SK-N-SH treated with all-trans-retinoic acid at 6 μM for 48 hours (cell line): Measurements from ENCODE around the gene TMEM40.

Experiments used
- ATAC-seq: fragments of 200-7000 bp; cut with Tn5 transposase; 3 replicates; pipeline ENCODE4 v1.9.1; 2020; ENCODE audit warnings: mild to moderate bottlenecking, moderate library complexity
- ARNTL ChIP-seq: fragments of 450-650 bp; formaldehyde crosslinking; IDR thresholded peaks from 2 replicates; pipeline ENCODE4 v1.5.0; 2020; ENCODE audit warnings: low read depth, mild to moderate bottlenecking, moderate library complexity, borderline replicate concordance
- CSDC2 ChIP-seq: fragments of 250-450 bp; sonication (Bioruptor Pico); IDR thresholded peaks from 2 replicates; pipeline ENCODE4 v1.5.0; 2020; ENCODE audit warnings: mild to moderate bottlenecking, moderate library complexity
- CSRNP3 ChIP-seq: fragments of 250-450 bp; sonication (Bioruptor Pico); IDR thresholded peaks from 2 replicates; pipeline ENCODE4 v1.5.1; 2021; ENCODE audit warnings: mild to moderate bottlenecking, moderate library complexity
- ESRRG ChIP-seq: fragments of 250-450 bp; sonication (Bioruptor Pico); IDR thresholded peaks from 2 replicates; pipeline ENCODE4 v1.6.1; 2021; ENCODE audit warnings: mild to moderate bottlenecking
- GLIS3 ChIP-seq: fragments of 250-450 bp; sonication (Bioruptor Pico); IDR thresholded peaks from 2 replicates; pipeline ENCODE4 v1.5.0; 2020; ENCODE audit warnings: mild to moderate bottlenecking, moderate library complexity
- ISL1 ChIP-seq: fragments of 250-450 bp; sonication (Bioruptor Pico); IDR thresholded peaks from 2 replicates; pipeline ENCODE4 v2.1.2; 2022; ENCODE audit warnings: mild to moderate bottlenecking, moderate library complexity
- OSR1 ChIP-seq: fragments of 250-450 bp; sonication (Bioruptor Pico); IDR thresholded peaks from 2 replicates; pipeline ENCODE4 v1.8.0; 2022; ENCODE audit warnings: moderate library complexity, mild to moderate bottlenecking, inconsistent platforms
- PPARA ChIP-seq: fragments of 250-450 bp; sonication (Bioruptor Pico); IDR thresholded peaks from 2 replicates; pipeline ENCODE4 v1.5.0; 2020; ENCODE audit warnings: mild to moderate bottlenecking, borderline replicate concordance
- TCF4 ChIP-seq: fragments of 250-450 bp; sonication (Bioruptor Pico); IDR thresholded peaks from 2 replicates; pipeline ENCODE4 v1.8.0; 2021; ENCODE audit warnings: mild to moderate bottlenecking, moderate library complexity, borderline replicate concordance
- TOX ChIP-seq: fragments of 250-450 bp; sonication (Bioruptor Pico); IDR thresholded peaks from 2 replicates; pipeline ENCODE4 v1.8.0; 2021; ENCODE audit warnings: mild to moderate bottlenecking, moderate library complexity, borderline replicate concordance
- TSHZ2 ChIP-seq: fragments of 250-450 bp; sonication (Bioruptor Pico); IDR thresholded peaks from 2 replicates; pipeline ENCODE4 v1.5.0; 2020; ENCODE audit warnings: mild to moderate bottlenecking, moderate library complexity
- ZC3H10 ChIP-seq: fragments of 250-450 bp; sonication (Bioruptor Pico); IDR thresholded peaks from 2 replicates; pipeline ENCODE4 v1.5.1; 2021; ENCODE audit warnings: mild to moderate bottlenecking, moderate library complexity
- ZFP3 ChIP-seq: fragments of 250-450 bp; sonication (Bioruptor Pico); IDR thresholded peaks from 2 replicates; pipeline ENCODE4 v1.5.0; 2020; ENCODE audit warnings: mild to moderate bottlenecking, moderate library complexity
- ZNF565 ChIP-seq: fragments of 450-650 bp; formaldehyde crosslinking; conservative IDR thresholded peaks from 2 replicates; pipeline ENCODE4 v1.5.0; 2020; ENCODE audit warnings: low read depth, mild to moderate bottlenecking, moderate library complexity
- ZNF70 ChIP-seq: fragments of 450-650 bp; formaldehyde crosslinking; IDR thresholded peaks from 2 replicates; pipeline ENCODE4 v1.5.0; 2020; ENCODE audit warnings: mild to moderate bottlenecking, moderate library complexity
- TF ChIP-seq, protein P1 (sequence below): fragments of 250-450 bp; sonication (Bioruptor Pico); IDR thresholded peaks from 2 replicates; pipeline ENCODE4 v1.8.0; 2021; ENCODE audit warnings: low read depth, mild to moderate bottlenecking, moderate library complexity, borderline replicate concordance
- TF ChIP-seq, protein P2 (sequence below): fragments of 250-450 bp; sonication (Bioruptor Pico); IDR thresholded peaks from 2 replicates; pipeline ENCODE4 v1.8.0; 2020; ENCODE audit warnings: mild to moderate bottlenecking, moderate library complexity, borderline replicate concordance
- TF ChIP-seq, protein P3 (sequence below): fragments of 250-450 bp; sonication (Bioruptor Pico); IDR thresholded peaks from 2 replicates; pipeline ENCODE4 v1.5.1; 2020; ENCODE audit warnings: low read depth, mild to moderate bottlenecking, moderate library complexity

TMEM40 gene

GRCh38 chr3:12799525-12800440, 40.7 kb upstream of the TMEM40 start:
- ATAC-seq: 0 out of 3 replicates have a peak, but pooled peaks have one; percentile 9

GRCh38 chr3:12798559-12799179, 39.6 kb upstream of the TMEM40 start:
- ATAC-seq: no peak
- no peak for TF ChIP-seq PPARA (CRISPR knock-in tag)
- no peak for TF ChIP-seq OSR1 (CRISPR knock-in tag)
- TF ChIP-seq ZNF565 (CRISPR knock-in tag): no peak
- TF ChIP-seq TSHZ2 (CRISPR knock-in tag): no peak
- no peak for TF ChIP-seq TCF4 (CRISPR knock-in tag)
- TF ChIP-seq, protein P1, sequence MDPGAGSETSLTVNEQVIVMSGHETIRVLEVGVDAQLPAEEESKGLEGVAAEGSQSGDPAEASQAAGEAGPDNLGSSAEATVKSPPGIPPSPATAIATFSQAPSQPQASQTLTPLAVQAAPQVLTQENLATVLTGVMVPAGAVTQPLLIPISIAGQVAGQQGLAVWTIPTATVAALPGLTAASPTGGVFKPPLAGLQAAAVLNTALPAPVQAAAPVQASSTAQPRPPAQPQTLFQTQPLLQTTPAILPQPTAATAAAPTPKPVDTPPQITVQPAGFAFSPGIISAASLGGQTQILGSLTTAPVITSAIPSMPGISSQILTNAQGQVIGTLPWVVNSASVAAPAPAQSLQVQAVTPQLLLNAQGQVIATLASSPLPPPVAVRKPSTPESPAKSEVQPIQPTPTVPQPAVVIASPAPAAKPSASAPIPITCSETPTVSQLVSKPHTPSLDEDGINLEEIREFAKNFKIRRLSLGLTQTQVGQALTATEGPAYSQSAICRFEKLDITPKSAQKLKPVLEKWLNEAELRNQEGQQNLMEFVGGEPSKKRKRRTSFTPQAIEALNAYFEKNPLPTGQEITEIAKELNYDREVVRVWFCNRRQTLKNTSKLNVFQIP: no peak
- no peak for TF ChIP-seq GLIS3 (CRISPR knock-in tag)
- no peak for TF ChIP-seq TOX (CRISPR knock-in tag)
- no peak for TF ChIP-seq ZC3H10 (CRISPR knock-in tag)
- no peak for TF ChIP-seq ZNF70 (CRISPR knock-in tag)
- no peak for TF ChIP-seq ISL1 (CRISPR knock-in tag)
- TF ChIP-seq CSRNP3 (CRISPR knock-in tag): no peak
- TF ChIP-seq, protein P2, sequence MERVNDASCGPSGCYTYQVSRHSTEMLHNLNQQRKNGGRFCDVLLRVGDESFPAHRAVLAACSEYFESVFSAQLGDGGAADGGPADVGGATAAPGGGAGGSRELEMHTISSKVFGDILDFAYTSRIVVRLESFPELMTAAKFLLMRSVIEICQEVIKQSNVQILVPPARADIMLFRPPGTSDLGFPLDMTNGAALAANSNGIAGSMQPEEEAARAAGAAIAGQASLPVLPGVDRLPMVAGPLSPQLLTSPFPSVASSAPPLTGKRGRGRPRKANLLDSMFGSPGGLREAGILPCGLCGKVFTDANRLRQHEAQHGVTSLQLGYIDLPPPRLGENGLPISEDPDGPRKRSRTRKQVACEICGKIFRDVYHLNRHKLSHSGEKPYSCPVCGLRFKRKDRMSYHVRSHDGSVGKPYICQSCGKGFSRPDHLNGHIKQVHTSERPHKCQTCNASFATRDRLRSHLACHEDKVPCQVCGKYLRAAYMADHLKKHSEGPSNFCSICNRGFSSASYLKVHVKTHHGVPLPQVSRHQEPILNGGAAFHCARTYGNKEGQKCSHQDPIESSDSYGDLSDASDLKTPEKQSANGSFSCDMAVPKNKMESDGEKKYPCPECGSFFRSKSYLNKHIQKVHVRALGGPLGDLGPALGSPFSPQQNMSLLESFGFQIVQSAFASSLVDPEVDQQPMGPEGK (CRISPR knock-in tag): no peak
- TF ChIP-seq, protein P3, sequence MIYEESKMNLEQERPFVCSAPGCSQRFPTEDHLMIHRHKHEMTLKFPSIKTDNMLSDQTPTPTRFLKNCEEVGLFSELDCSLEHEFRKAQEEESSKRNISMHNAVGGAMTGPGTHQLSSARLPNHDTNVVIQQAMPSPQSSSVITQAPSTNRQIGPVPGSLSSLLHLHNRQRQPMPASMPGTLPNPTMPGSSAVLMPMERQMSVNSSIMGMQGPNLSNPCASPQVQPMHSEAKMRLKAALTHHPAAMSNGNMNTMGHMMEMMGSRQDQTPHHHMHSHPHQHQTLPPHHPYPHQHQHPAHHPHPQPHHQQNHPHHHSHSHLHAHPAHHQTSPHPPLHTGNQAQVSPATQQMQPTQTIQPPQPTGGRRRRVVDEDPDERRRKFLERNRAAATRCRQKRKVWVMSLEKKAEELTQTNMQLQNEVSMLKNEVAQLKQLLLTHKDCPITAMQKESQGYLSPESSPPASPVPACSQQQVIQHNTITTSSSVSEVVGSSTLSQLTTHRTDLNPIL: no peak
- no peak for TF ChIP-seq ZFP3 (CRISPR knock-in tag)
- TF ChIP-seq ARNTL: no peak
- no peak for TF ChIP-seq CSDC2

More at GRCh38 chr3:12799525-12800440, 40.7 kb upstream of the TMEM40 start:
- TF ChIP-seq ZFP3 (CRISPR knock-in tag) (no peak), ISL1 (CRISPR knock-in tag) (no peak), OSR1 (CRISPR knock-in tag) (no peak), TCF4 (CRISPR knock-in tag) (no peak), GLIS3 (CRISPR knock-in tag) (no peak), ZNF70 (CRISPR knock-in tag) (no peak), CSRNP3 (CRISPR knock-in tag) (no peak), ESRRG (CRISPR knock-in tag) (no peak)
- TF ChIP-seq, protein P1: no peak
- TF ChIP-seq, protein P3: no peak
- TF ChIP-seq, all 23 proteins: peak for 0
